ENCODE results near the gene PPP1R12B. TPM values are rescaled to one million over a fixed set of nuclear protein-coding genes. Genes with fewer than 3 reads are reported as not detected.
"Not testable (repeated sequence)": the region's sequence is repeated elsewhere in the genome, so short reads cannot be mapped to it uniquely, and the experiment has no call there.

PPP1R12B gene
- total and polyA plus RNA-seq, 4 donors, result 31.1 to 47.0 (median 39.2) TPM

DNA sequence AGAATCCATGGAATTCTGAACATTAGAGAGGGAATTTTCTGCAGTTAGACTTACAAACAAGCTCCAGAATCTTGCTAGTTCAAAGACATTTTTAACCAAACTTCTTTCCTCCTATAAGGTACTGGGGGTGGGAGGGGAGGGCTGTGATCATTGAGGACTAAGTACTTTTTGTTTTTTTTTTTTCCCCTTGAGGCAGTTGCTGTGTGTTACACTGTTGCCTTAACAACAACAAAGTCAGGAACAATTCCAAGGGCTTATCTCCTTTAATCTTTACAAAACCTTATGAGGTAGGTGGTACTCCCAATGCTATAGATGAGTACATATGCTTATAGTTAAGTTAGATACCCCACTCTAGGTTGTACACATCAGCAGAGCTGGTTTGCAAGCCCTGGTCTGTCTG, 62.9 kb downstream of the PPP1R12B start:
- Histone ChIP-seq H3K9me3 (ENCODE audit: control insufficient read depth, insufficient read depth, low read length) (no peaks in the 10 kb centered on the region), H3K4me3 (ENCODE audit: low read depth, low read length) (no peak overlapping the region), H3K27ac (ENCODE audit: low read depth, low read length) (no peak overlapping the region), H3K4me1 (ENCODE audit: control insufficient read depth, insufficient read depth, low read length) (no peaks in the 10 kb centered on the region), H3K27me3 (ENCODE audit: control insufficient read depth, insufficient read depth, low read length) (no peaks in the 10 kb centered on the region), H3K36me3 (ENCODE audit: control insufficient read depth, insufficient read depth, low read length) (no peaks in the 10 kb centered on the region)
- DNase-seq (ENCODE audit: low read depth in 4 of 6, low spot score in 6 of 6), result no peak

DNA sequence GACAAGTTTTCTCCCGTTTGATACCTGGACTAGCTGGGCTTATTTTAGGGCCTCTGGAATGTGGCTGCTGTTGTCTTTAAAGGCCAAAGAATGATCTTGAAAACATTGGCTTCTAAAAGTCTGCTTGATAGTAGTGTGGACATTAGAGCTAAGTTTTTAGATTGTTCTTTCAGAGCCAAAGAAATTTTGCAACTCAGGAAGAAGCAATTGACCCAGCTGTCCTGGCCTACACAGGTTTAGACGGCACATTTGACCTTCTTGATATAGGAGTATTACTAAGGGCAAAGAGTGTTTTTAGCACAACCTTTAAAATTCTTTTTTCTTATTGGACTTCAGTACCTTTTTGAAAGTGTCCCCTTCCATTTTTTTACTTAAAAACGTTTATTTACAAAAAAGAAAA, 63.9 kb downstream of the PPP1R12B start:
- 40% methylated on average over 1 of the region's 3 CpGs for WGBS (ENCODE audit: insufficient coverage)
- not testable (repeated sequence) for H3K4me1 ChIP-seq (ENCODE audit: control insufficient read depth, insufficient read depth, low read length); H3K27ac ChIP-seq (ENCODE audit: low read depth, low read length); H3K36me3 ChIP-seq (ENCODE audit: control insufficient read depth, insufficient read depth, low read length); DNase-seq (ENCODE audit: low read depth in 4 of 6, low spot score in 6 of 6); H3K4me3 ChIP-seq (ENCODE audit: low read depth, low read length); H3K27me3 ChIP-seq (ENCODE audit: control insufficient read depth, insufficient read depth, low read length); H3K9me3 ChIP-seq (ENCODE audit: control insufficient read depth, insufficient read depth, low read length)

DNA sequence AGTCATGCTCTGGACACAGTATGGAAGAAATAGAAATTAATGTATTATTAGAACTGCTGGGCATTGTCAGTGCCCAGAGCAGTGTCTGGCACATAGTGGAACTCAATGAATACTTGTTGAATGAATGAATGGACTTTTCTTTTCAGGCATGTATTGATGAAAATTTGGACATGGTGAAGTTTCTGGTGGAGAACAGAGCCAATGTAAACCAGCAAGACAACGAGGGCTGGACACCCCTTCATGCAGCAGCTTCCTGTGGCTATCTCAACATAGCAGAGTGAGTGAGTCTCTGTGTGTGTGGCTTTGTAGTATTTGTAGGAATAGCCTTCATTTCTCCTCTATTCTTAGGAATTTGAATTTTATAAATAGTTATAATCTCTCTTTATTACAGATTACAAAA, 68.1 kb downstream of the PPP1R12B start:
- DNase-seq (ENCODE audit: low read depth in 4 of 6, low spot score in 6 of 6), result peak in 1 of 6 donors; percentile 32
- H3K36me3 ChIP-seq (ENCODE audit: control insufficient read depth, insufficient read depth, low read length), result no peaks in the 10 kb centered on the region
- no peaks in the 10 kb centered on the region for H3K4me1 ChIP-seq (ENCODE audit: control insufficient read depth, insufficient read depth, low read length)
- H3K9me3 ChIP-seq (ENCODE audit: control insufficient read depth, insufficient read depth, low read length), result no peaks in the 10 kb centered on the region
- H3K27me3 ChIP-seq (ENCODE audit: control insufficient read depth, insufficient read depth, low read length), result no peaks in the 10 kb centered on the region
- no CpG with 5 or more reads among the region's 1 CpG for WGBS (ENCODE audit: insufficient coverage)
- H3K27ac ChIP-seq (ENCODE audit: low read depth, low read length), result no peak overlapping the region
- no peak overlapping the region for H3K4me3 ChIP-seq (ENCODE audit: low read depth, low read length)

DNA sequence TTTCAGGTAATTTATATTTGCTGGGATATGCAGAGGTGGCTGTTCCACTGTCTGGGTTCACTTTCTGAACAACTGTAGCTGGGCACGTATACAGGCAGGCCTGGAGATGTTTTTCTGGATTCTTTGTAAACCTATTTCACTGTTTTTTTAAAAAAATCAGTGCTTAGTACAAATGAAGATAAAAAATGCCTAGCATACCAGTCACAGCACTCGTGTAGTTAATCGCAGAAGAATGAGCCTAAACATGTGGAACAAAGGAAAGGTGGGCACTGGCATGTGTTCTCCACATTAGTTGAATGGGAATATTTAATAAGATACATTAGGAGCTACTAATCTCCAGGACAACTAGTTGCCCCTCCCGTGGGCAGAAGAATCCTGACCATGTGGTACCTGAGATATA, 68.6 kb downstream of the PPP1R12B start:
- peak overlapping the region; percentile 29 for H3K27ac ChIP-seq (ENCODE audit: low read depth, low read length)
- WGBS (ENCODE audit: insufficient coverage), result no CpG with 5 or more reads among the region's 4 CpGs
- not testable (repeated sequence) for H3K4me3 ChIP-seq (ENCODE audit: low read depth, low read length)

DNA sequence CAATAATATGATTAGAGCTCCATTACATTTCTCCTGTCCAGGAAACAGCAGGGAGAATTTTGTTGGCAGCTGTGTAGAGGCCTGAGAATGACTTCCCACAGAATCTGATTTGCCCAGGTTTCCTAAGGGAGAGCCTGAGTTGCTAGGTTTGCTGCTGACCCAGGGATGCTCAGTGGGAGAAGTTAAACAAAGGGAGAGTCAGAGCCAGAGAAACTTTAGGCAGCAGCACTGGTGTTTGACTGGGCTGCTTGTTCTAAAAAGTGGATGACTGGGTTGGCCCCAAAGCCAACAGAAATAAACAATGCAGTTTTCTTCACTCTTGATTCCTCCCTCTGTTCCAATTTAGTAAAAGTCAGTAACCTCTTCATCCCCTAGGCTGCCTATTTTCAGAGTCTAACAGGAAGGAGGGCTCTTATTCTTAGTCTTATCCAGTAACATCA, 69.3 kb downstream of the PPP1R12B start:
- not testable (repeated sequence) for H3K4me1 ChIP-seq (ENCODE audit: control insufficient read depth, insufficient read depth, low read length); H3K4me3 ChIP-seq (ENCODE audit: low read depth, low read length)
- H3K27ac ChIP-seq (ENCODE audit: low read depth, low read length), result peak overlapping the region; percentile 29

More for the DNA sequence above, 68.6 kb downstream of the PPP1R12B start:
- H3K36me3 ChIP-seq (ENCODE audit: control insufficient read depth, insufficient read depth, low read length); H3K27me3 ChIP-seq (ENCODE audit: control insufficient read depth, insufficient read depth, low read length); H3K9me3 ChIP-seq (ENCODE audit: control insufficient read depth, insufficient read depth, low read length); DNase-seq (ENCODE audit: low read depth in 4 of 6, low spot score in 6 of 6); H3K4me1 ChIP-seq (ENCODE audit: control insufficient read depth, insufficient read depth, low read length): not testable (repeated sequence)

DNA sequence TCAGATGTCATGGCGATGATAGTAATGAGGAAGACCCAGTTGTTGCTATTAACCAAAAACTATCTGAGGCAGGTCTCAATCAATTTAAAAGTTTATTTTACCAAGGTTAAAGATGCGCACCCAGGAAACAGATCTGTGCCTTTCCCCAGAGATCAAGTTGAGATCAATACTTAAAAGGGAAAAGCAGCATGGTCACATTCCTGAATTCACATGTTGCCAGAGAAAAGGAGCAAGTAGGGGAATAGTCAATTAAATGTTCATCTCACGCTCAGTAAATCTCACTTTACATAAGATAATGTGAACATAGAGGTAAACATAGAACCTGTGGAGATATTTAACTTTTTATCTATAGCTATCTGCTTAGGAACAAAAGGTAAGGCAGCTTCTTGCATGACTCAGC, 71.2 kb downstream of the PPP1R12B start:
- not testable (repeated sequence) for H3K27ac ChIP-seq (ENCODE audit: low read depth, low read length); H3K9me3 ChIP-seq (ENCODE audit: control insufficient read depth, insufficient read depth, low read length); H3K27me3 ChIP-seq (ENCODE audit: control insufficient read depth, insufficient read depth, low read length); H3K4me3 ChIP-seq (ENCODE audit: low read depth, low read length); H3K4me1 ChIP-seq (ENCODE audit: control insufficient read depth, insufficient read depth, low read length); H3K36me3 ChIP-seq (ENCODE audit: control insufficient read depth, insufficient read depth, low read length); DNase-seq (ENCODE audit: low read depth in 4 of 6, low spot score in 6 of 6)
- WGBS (ENCODE audit: insufficient coverage), result no CpG with 5 or more reads among the region's 3 CpGs

More for the DNA sequence above, 69.3 kb downstream of the PPP1R12B start:
- not testable (repeated sequence) for H3K36me3 ChIP-seq (ENCODE audit: control insufficient read depth, insufficient read depth, low read length); H3K9me3 ChIP-seq (ENCODE audit: control insufficient read depth, insufficient read depth, low read length); H3K27me3 ChIP-seq (ENCODE audit: control insufficient read depth, insufficient read depth, low read length)
- DNase-seq (ENCODE audit: low read depth in 4 of 6, low spot score in 6 of 6), result peak in 1 of 6 donors; percentile 62

DNA sequence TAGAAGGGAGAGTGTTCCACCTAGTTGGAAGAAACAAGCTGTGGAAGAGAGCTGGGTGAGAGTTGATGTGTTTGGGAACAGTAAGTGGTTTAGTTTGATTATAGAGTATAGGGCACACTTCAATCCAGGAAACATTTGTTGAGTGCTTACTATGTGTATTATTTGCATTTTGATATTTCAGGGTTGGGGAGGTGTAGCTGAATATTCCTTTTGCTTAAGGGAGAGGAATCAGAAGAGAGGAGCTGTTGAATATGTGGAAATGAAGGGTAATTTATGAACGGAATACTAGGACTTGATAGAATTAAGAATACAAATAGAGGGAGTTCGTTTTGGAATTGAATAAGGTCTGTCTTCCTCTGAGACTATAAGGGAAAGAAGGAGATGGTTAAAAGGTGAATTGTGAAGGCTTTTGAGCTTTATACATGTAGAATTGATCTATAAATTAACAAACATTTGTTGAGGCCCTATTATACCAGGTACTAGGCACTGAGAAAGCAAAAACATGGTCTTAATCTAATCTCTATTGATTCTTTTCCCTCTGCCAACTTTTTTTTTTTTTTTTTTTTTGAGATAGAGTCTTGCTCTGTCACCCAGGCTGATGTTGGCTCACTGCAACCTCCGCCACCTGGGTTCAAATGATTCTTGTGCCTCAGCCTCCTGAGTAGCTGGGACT, 72.1 kb downstream of the PPP1R12B start:
- H3K36me3 ChIP-seq (ENCODE audit: control insufficient read depth, insufficient read depth, low read length); H3K9me3 ChIP-seq (ENCODE audit: control insufficient read depth, insufficient read depth, low read length); H3K27me3 ChIP-seq (ENCODE audit: control insufficient read depth, insufficient read depth, low read length); DNase-seq (ENCODE audit: low read depth in 4 of 6, low spot score in 6 of 6); H3K4me1 ChIP-seq (ENCODE audit: control insufficient read depth, insufficient read depth, low read length); H3K27ac ChIP-seq (ENCODE audit: low read depth, low read length); H3K4me3 ChIP-seq (ENCODE audit: low read depth, low read length): not testable (repeated sequence)
- WGBS (ENCODE audit: insufficient coverage), result 100% methylated on average over 2 of the region's 3 CpGs

DNA sequence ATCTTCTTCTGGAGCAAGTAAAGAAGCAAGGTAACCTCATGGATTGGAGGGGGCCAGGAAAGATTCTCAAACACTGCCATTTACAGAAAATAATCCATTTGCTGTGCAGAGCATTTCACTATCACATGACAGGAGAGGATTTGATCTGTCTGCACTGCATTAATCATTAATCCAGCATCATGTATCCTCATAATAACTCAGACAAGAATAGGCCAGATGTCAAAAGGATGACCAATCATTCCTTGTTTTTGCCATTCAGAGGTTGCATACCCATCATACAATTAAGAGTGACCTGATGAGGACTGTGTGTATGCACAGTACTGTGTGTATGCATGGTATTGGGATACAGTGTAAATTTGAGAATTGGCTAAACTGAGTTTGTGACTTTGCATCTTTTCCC, 74.2 kb downstream of the PPP1R12B start:
- not testable (repeated sequence) for H3K27ac ChIP-seq (ENCODE audit: low read depth, low read length); DNase-seq (ENCODE audit: low read depth in 4 of 6, low spot score in 6 of 6)

DNA sequence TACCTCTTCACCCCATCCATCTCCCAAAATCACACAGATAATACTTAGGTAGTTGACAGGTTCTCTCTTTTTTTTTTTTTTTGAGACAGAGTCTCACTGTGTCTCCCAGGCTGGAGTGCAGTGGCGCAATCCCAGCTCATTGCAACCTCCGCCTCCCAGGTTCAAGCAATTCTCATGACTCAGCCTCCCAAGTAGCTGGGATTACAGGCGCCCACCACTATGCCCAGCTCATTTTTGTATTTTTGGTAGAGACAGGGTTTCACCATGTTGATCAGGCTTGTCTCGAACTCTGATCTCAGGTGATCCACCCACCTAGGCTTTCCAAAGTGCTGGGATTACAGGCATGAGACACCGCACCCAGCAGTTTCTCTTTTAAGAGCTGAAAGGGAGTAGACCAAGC, 75.8 kb downstream of the PPP1R12B start:
- not testable (repeated sequence) for DNase-seq (ENCODE audit: low read depth in 4 of 6, low spot score in 6 of 6); H3K9me3 ChIP-seq (ENCODE audit: control insufficient read depth, insufficient read depth, low read length); H3K36me3 ChIP-seq (ENCODE audit: control insufficient read depth, insufficient read depth, low read length); H3K27me3 ChIP-seq (ENCODE audit: control insufficient read depth, insufficient read depth, low read length); H3K4me1 ChIP-seq (ENCODE audit: control insufficient read depth, insufficient read depth, low read length); H3K27ac ChIP-seq (ENCODE audit: low read depth, low read length); H3K4me3 ChIP-seq (ENCODE audit: low read depth, low read length)
- WGBS (ENCODE audit: insufficient coverage), result 100% methylated on average over 2 of the region's 5 CpGs

More for the DNA sequence above, 74.2 kb downstream of the PPP1R12B start:
- not testable (repeated sequence) for H3K4me3 ChIP-seq (ENCODE audit: low read depth, low read length); H3K36me3 ChIP-seq (ENCODE audit: control insufficient read depth, insufficient read depth, low read length); H3K27me3 ChIP-seq (ENCODE audit: control insufficient read depth, insufficient read depth, low read length); H3K9me3 ChIP-seq (ENCODE audit: control insufficient read depth, insufficient read depth, low read length); H3K4me1 ChIP-seq (ENCODE audit: control insufficient read depth, insufficient read depth, low read length)

DNA sequence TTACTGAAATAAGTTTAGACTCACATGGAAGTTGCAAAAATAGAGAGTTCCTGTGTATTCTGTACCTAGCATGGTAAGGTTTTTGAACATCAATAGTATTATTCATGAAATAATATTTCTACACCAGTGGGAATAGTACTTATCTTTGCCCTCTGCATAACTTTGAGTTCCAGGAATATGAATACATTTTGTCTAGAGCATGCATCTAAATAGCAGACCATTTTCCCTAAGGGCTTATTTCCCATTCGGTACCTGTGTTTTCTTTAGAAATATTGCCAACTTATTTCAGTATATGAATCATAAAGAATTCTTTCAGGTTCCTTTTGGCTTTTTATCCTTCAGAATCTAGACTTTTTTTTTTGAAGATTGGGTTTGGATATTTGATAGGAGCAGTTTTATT, 81.6 kb downstream of the PPP1R12B start:
- no CpG with 5 or more reads among the region's 1 CpG for WGBS (ENCODE audit: insufficient coverage)
- H3K36me3 ChIP-seq (ENCODE audit: control insufficient read depth, insufficient read depth, low read length); H3K27ac ChIP-seq (ENCODE audit: low read depth, low read length); DNase-seq (ENCODE audit: low read depth in 4 of 6, low spot score in 6 of 6); H3K27me3 ChIP-seq (ENCODE audit: control insufficient read depth, insufficient read depth, low read length); H3K4me1 ChIP-seq (ENCODE audit: control insufficient read depth, insufficient read depth, low read length); H3K4me3 ChIP-seq (ENCODE audit: low read depth, low read length); H3K9me3 ChIP-seq (ENCODE audit: control insufficient read depth, insufficient read depth, low read length): not testable (repeated sequence)
